K562 (cell line): ENCODE results near the gene SUPT3H. TPM values are rescaled to one million over a fixed set of nuclear protein-coding genes. Genes with fewer than 3 reads are reported as not detected.

Source experiments
- ARID1B ChIP-seq: fragments of 450-650 bp; IDR thresholded peaks from 2 replicates; pipeline ENCODE4 v1.6.1; 2016; ENCODE audit warnings: antibody characterized with exemption, mild to moderate bottlenecking, inconsistent platforms
- BCL6 ChIP-seq: fragments of 250-450 bp; sonication (Bioruptor Pico); IDR thresholded peaks from 2 replicates; pipeline ENCODE4 v1.4.0; 2020
- BCOR ChIP-seq: fragments of 450-650 bp; IDR thresholded peaks from 2 replicates; pipeline ENCODE4 v1.6.1; 2016
- BRD9 ChIP-seq: fragments of 450-650 bp; IDR thresholded peaks from 2 replicates; pipeline ENCODE4 v1.6.1; 2018; ENCODE audit warnings: low read depth; ENCODE audit not compliant: partially characterized antibody
- C11orf30 ChIP-seq: fragments of 450-650 bp; IDR thresholded peaks from 2 replicates; pipeline ENCODE4 v1.6.1; 2016; ENCODE audit warnings: low read depth, mild to moderate bottlenecking
- CCAR2 ChIP-seq: fragments of 200-400 bp; formaldehyde crosslinking; IDR thresholded peaks from 2 replicates; pipeline ENCODE4 v1.6.1; 2017; ENCODE audit warnings: mild to moderate bottlenecking, low read depth, low read length
- FOXA1 ChIP-seq: fragments of 450-650 bp; IDR thresholded peaks from 2 replicates; pipeline ENCODE4 v1.6.1; 2016; ENCODE audit warnings: mild to moderate bottlenecking, borderline replicate concordance
- HCFC1 ChIP-seq: IDR thresholded peaks from 2 replicates; pipeline ENCODE4 v1.6.1; 2012; ENCODE audit warnings: low read depth, low read length, improper control_type of control experiment
- MCM3 ChIP-seq: fragments of 450-650 bp; IDR thresholded peaks from 2 replicates; pipeline ENCODE4 v1.6.1; 2016
- NCOA1 ChIP-seq: fragments of 450-650 bp; IDR thresholded peaks from 2 replicates; pipeline ENCODE4 v1.6.1; 2016; ENCODE audit warnings: low read depth
- SMAD3 ChIP-seq: fragments of 450-650 bp; formaldehyde crosslinking; conservative IDR thresholded peaks from 2 replicates; pipeline ENCODE4 v1.4.0; 2020; ENCODE audit warnings: mild to moderate bottlenecking
- ZNF644 ChIP-seq: fragments of 200-800 bp; sonication (Bioruptor generic); IDR thresholded peaks from 2 replicates; pipeline ENCODE4 v1.6.1; 2016; ENCODE audit warnings: low read depth, missing genetic modification characterization, missing compliant biosample characterization
- polyA plus RNA-seq, 8 experiments: library from polyadenylated mRNA; depleted of rRNA in 4 of 8; stranded (reverse) in 5 of 8; unstranded in 3 of 8; fragments of >200 nt; fragmentation: Nextera tagmentation in 2 of 8; fragmentation: Illumina TruSeq in 1 of 8; extraction: Ambion mirVana in 2 of 8; extraction: Trizol in 1 of 8; gene quantifications; 2 replicates each; pipeline versions ENCODE4 v1.2.1 to v1.2.3, GENCODE V29; 2011 to 2014; ENCODE audit warnings: inconsistent platforms in 1 of 8, missing spikeins in 1 of 8
- total RNA-seq, 7 experiments: library from RNA; depleted of rRNA in 6 of 7; stranded (reverse); fragments of >200 nt in 6 of 7; fragmentation: Illumina TruSeq in 2 of 7; extraction: Trizol in 2 of 7; gene quantifications; 2 replicates each; pipeline versions ENCODE4 v1.2.1 to v1.2.3, GENCODE V29; 2011 to 2021; ENCODE audit warnings: low replicate concordance in 1 of 7
- TF ChIP-seq, protein P1 (sequence below): fragments of 450-650 bp; IDR thresholded peaks from 2 replicates; pipeline ENCODE4 v1.6.1; 2016; ENCODE audit warnings: low read depth
- TF ChIP-seq, protein P2 (sequence below): fragments of 250-450 bp; sonication (Bioruptor Pico); IDR thresholded peaks from 2 replicates; pipeline ENCODE4 v1.4.0; 2020
- TF ChIP-seq, protein P3 (sequence below): fragments of 450-650 bp; formaldehyde crosslinking; IDR thresholded peaks from 2 replicates; pipeline ENCODE4 v1.4.0; 2022; ENCODE audit warnings: mild to moderate bottlenecking, moderate library complexity

The SUPT3H gene
- total and polyA plus RNA-seq, 9 of the 15 experiments (the other 6 are each of a cell fraction or from before 2014, with no cell fraction given): 7.2 to 16.3 (median 11.9) TPM

DNA sequence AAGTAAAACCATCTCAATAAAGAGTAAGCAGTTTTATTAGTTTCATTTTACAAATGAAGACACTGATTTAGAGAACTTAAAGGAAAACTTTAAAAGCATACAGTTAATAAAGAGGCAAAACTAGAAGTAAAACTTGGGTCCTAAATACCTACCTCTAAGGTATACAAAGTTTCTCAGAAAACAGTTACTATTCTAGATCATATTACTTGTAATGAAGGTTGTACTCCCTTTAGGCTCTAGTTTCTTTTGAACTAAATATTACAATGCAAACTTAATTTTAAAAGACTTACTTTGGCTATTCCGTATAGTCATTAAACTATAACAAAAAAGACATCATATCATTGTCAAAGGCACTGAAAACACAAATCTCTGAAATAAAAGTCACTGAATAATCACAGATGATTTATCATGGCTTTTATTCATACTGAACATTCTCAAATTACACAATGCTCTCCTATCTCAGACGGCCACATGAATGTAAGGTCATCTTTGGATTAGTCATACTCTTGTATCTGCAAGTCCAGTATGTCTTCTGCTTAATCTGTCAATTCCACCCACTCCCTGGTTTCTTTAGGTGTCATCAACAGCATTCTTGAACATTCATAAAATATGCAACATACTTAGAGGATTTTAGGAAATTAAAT, 411.2 kb downstream of the SUPT3H start (continued):
- TF ChIP-seq, protein P1, sequence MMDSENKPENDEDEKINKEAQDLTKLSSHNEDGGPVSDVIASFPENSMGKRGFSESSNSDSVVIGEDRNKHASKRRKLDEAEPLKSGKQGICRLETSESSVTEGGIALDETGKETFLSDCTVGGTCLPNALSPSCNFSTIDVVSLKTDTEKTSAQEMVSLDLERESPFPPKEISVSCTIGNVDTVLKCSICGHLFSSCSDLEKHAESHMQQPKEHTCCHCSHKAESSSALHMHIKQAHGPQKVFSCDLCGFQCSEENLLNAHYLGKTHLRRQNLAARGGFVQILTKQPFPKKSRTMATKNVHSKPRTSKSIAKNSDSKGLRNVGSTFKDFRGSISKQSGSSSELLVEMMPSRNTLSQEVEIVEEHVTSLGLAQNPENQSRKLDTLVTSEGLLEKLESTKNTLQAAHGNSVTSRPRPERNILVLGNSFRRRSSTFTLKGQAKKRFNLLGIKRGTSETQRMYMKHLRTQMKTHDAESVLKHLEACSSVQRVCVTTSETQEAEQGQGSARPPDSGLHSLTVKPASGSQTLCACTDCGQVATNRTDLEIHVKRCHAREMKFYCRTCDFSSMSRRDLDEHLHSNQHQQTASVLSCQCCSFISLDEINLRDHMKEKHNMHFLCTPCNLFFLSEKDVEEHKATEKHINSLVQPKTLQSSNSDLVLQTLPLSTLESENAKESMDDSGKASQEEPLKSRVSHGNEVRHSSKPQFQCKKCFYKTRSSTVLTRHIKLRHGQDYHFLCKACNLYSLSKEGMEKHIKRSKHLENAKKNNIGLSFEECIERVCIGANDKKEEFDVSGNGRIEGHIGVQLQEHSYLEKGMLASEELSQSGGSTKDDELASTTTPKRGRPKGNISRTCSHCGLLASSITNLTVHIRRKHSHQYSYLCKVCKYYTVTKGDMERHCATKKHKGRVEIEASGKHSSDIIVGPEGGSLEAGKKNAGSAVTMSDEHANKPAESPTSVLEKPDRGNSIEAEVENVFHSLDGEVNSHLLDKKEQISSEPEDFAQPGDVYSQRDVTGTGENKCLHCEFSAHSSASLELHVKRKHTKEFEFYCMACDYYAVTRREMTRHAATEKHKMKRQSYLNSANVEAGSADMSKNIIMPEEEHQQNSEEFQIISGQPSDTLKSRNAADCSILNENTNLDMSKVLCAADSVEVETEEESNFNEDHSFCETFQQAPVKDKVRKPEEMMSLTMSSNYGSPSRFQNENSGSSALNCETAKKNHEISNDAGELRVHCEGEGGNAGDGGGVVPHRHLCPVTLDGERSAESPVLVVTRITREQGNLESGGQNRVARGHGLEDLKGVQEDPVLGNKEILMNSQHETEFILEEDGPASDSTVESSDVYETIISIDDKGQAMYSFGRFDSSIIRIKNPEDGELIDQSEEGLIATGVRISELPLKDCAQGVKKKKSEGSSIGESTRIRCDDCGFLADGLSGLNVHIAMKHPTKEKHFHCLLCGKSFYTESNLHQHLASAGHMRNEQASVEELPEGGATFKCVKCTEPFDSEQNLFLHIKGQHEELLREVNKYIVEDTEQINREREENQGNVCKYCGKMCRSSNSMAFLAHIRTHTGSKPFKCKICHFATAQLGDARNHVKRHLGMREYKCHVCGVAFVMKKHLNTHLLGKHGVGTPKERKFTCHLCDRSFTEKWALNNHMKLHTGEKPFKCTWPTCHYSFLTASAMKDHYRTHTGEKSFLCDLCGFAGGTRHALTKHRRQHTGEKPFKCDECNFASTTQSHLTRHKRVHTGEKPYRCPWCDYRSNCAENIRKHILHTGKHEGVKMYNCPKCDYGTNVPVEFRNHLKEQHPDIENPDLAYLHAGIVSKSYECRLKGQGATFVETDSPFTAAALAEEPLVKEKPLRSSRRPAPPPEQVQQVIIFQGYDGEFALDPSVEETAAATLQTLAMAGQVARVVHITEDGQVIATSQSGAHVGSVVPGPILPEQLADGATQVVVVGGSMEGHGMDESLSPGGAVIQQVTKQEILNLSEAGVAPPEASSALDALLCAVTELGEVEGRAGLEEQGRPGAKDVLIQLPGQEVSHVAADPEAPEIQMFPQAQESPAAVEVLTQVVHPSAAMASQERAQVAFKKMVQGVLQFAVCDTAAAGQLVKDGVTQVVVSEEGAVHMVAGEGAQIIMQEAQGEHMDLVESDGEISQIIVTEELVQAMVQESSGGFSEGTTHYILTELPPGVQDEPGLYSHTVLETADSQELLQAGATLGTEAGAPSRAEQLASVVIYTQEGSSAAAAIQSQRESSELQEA: no peak
- TF ChIP-seq ZNF644 (peak; percentile 87), C11orf30 (peak; percentile 46), FOXA1 (peak; percentile 42; the same call in 1 of the 2 replicates), BCOR (peak; percentile 94), CCAR2 (no peak), MCM3 (no peak), ARID1B (peak; percentile 100), BCL6 (CRISPR knock-in tag) (peak; percentile 53; the same call in 1 of the 2 replicates), SMAD3 (peak; percentile 95), BRD9 (peak; percentile 96), HCFC1 (no peak), NCOA1 (peak; percentile 96)
- TF ChIP-seq, protein P2, sequence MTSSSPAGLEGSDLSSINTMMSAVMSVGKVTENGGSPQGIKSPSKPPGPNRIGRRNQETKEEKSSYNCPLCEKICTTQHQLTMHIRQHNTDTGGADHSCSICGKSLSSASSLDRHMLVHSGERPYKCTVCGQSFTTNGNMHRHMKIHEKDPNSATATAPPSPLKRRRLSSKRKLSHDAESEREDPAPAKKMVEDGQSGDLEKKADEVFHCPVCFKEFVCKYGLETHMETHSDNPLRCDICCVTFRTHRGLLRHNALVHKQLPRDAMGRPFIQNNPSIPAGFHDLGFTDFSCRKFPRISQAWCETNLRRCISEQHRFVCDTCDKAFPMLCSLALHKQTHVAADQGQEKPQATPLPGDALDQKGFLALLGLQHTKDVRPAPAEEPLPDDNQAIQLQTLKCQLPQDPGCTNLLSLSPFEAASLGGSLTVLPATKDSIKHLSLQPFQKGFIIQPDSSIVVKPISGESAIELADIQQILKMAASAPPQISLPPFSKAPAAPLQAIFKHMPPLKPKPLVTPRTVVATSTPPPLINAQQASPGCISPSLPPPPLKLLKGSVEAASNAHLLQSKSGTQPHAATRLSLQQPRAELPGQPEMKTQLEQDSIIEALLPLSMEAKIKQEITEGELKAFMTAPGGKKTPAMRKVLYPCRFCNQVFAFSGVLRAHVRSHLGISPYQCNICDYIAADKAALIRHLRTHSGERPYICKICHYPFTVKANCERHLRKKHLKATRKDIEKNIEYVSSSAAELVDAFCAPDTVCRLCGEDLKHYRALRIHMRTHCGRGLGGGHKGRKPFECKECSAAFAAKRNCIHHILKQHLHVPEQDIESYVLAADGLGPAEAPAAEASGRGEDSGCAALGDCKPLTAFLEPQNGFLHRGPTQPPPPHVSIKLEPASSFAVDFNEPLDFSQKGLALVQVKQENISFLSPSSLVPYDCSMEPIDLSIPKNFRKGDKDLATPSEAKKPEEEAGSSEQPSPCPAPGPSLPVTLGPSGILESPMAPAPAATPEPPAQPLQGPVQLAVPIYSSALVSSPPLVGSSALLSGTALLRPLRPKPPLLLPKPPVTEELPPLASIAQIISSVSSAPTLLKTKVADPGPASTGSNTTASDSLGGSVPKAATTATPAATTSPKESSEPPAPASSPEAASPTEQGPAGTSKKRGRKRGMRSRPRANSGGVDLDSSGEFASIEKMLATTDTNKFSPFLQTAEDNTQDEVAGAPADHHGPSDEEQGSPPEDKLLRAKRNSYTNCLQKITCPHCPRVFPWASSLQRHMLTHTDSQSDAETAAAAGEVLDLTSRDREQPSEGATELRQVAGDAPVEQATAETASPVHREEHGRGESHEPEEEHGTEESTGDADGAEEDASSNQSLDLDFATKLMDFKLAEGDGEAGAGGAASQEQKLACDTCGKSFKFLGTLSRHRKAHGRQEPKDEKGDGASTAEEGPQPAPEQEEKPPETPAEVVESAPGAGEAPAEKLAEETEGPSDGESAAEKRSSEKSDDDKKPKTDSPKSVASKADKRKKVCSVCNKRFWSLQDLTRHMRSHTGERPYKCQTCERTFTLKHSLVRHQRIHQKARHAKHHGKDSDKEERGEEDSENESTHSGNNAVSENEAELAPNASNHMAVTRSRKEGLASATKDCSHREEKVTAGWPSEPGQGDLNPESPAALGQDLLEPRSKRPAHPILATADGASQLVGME: no peak
- TF ChIP-seq, protein P3, sequence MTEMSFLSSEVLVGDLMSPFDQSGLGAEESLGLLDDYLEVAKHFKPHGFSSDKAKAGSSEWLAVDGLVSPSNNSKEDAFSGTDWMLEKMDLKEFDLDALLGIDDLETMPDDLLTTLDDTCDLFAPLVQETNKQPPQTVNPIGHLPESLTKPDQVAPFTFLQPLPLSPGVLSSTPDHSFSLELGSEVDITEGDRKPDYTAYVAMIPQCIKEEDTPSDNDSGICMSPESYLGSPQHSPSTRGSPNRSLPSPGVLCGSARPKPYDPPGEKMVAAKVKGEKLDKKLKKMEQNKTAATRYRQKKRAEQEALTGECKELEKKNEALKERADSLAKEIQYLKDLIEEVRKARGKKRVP (CRISPR knock-in tag): peak; percentile 81
